Mesenchymal stem cell (in vitro differentiated cells and primary cell): ENCODE data around the gene ERBB4.
A peak's percentile ranks its signal among the peaks of the same experiment; 100 is the strongest.

ENCODE experiments used
- DNase-seq: peaks from one replicate; pipeline ENCODE4 v3.0.0-alpha.2; 2013
- H2AFZ ChIP-seq: one replicate; pipeline ENCODE4 v1.6.1; 2013; ENCODE audit warnings: low read depth, mild to moderate bottlenecking, control low read depth, inconsistent platforms, low read length, moderate library complexity
- H2AK5ac ChIP-seq: 2 replicates; pipeline ENCODE4 v1.6.1; 2013; ENCODE audit warnings: low read length, moderate library complexity, mild to moderate bottlenecking, inconsistent platforms; ENCODE audit not compliant: severe bottlenecking
- H2BK120ac ChIP-seq: one replicate; pipeline ENCODE4 v1.6.1; 2013; ENCODE audit warnings: low read depth, mild to moderate bottlenecking, inconsistent platforms, low read length, moderate library complexity
- H2BK12ac ChIP-seq, 2 experiments: one replicate each; pipeline ENCODE4 v1.6.1; 2013; ENCODE audit warnings: inconsistent platforms in 2 of 2, low read length in 2 of 2, mild to moderate bottlenecking in 2 of 2, moderate library complexity in 2 of 2, control low read depth in 1 of 2
- H2BK15ac ChIP-seq: one replicate; pipeline ENCODE4 v1.6.1; 2013; ENCODE audit warnings: mild to moderate bottlenecking, low read depth, inconsistent platforms; ENCODE audit not compliant: poor library complexity, severe bottlenecking
- H2BK5ac ChIP-seq: 2 replicates; pipeline ENCODE4 v1.6.1; 2013; ENCODE audit warnings: low read depth, mild to moderate bottlenecking, low read length, control low read depth, inconsistent platforms; ENCODE audit not compliant: poor library complexity, severe bottlenecking
- H3K14ac ChIP-seq, 2 experiments: one replicate each; pipeline ENCODE4 v1.6.1; 2013; ENCODE audit warnings: inconsistent platforms in 2 of 2, low read length in 2 of 2, control low read depth in 1 of 2, mild to moderate bottlenecking in 1 of 2, moderate library complexity in 1 of 2
- H3K18ac ChIP-seq, 2 experiments: one replicate each; pipeline ENCODE4 v1.6.1; 2013; ENCODE audit warnings: inconsistent platforms in 2 of 2, low read length in 2 of 2, control low read depth in 1 of 2, low read depth in 1 of 2, mild to moderate bottlenecking in 1 of 2
- H3K23ac ChIP-seq, 2 experiments: one replicate each; pipeline ENCODE4 v1.6.1; 2013; ENCODE audit warnings: inconsistent platforms in 2 of 2, low read length in 2 of 2, mild to moderate bottlenecking in 2 of 2, moderate library complexity in 2 of 2, control low read depth in 1 of 2
- H3K27ac ChIP-seq: 2 replicates; pipeline ENCODE4 v1.5.1; 2013; ENCODE audit warnings: mild to moderate bottlenecking, moderate library complexity, low read length, control low read depth, inconsistent platforms; ENCODE audit not compliant: poor library complexity, severe bottlenecking
- H3K27me3 ChIP-seq, 2 experiments: 2 replicates each; pipeline versions ENCODE4 v1.6.1 to v1.7.0; 2013; ENCODE audit warnings: low read length in 2 of 2, mild to moderate bottlenecking in 2 of 2, moderate library complexity in 2 of 2, control low read depth in 1 of 2, inconsistent platforms in 1 of 2; ENCODE audit not compliant: control insufficient read depth in 1 of 2, insufficient read depth in 1 of 2
- H3K36me3 ChIP-seq, 2 experiments: 2 replicates each; pipeline versions ENCODE4 v1.6.1 to v1.7.0; 2013; ENCODE audit warnings: low read length in 2 of 2, control low read depth in 1 of 2, inconsistent platforms in 1 of 2, low read depth in 1 of 2, mild to moderate bottlenecking in 1 of 2; ENCODE audit not compliant: insufficient read depth in 2 of 2, control insufficient read depth in 1 of 2
- H3K4ac ChIP-seq, 2 experiments: one replicate each; pipeline ENCODE4 v1.6.1; 2013; ENCODE audit warnings: inconsistent platforms in 2 of 2, low read length in 2 of 2, mild to moderate bottlenecking in 2 of 2, moderate library complexity in 2 of 2, control low read depth in 1 of 2, low read depth in 1 of 2
- H3K4me1 ChIP-seq: 2 replicates; pipeline ENCODE4 v1.6.1; 2013; ENCODE audit warnings: low read depth, low read length, control low read depth; ENCODE audit not compliant: control insufficient read depth, insufficient read depth
- H3K4me2 ChIP-seq: 2 replicates; pipeline ENCODE4 v1.6.1; 2013; ENCODE audit warnings: low read length, mild to moderate bottlenecking, inconsistent platforms; ENCODE audit not compliant: poor library complexity, severe bottlenecking
- H3K4me3 ChIP-seq, 2 experiments: 2 replicates each; pipeline versions ENCODE4 v1.5.1 to v1.7.0; 2013; ENCODE audit warnings: low read length in 2 of 2, mild to moderate bottlenecking in 2 of 2, control low read depth in 1 of 2, low read depth in 1 of 2; ENCODE audit not compliant: insufficient read depth in 1 of 2
- H3K79me1 ChIP-seq: replicated peaks from 2 replicates; pipeline ENCODE4 v1.6.1; 2013; ENCODE audit warnings: mild to moderate bottlenecking, control low read depth, low read length, inconsistent platforms; ENCODE audit not compliant: poor library complexity, severe bottlenecking
- H3K9ac ChIP-seq: 2 replicates; pipeline ENCODE4 v1.7.0; 2013; ENCODE audit warnings: mild to moderate bottlenecking, low read length, moderate library complexity
- H3K9me3 ChIP-seq: 2 replicates; pipeline ENCODE4 v1.7.0; 2013; ENCODE audit warnings: mild to moderate bottlenecking, low read length; ENCODE audit not compliant: control insufficient read depth
- H4K8ac ChIP-seq: one replicate; pipeline ENCODE4 v1.6.1; 2013; ENCODE audit warnings: inconsistent platforms, mild to moderate bottlenecking, low read length, moderate library complexity
- H4K91ac ChIP-seq: one replicate; pipeline ENCODE4 v1.6.1; 2013; ENCODE audit warnings: mild to moderate bottlenecking, low read length, inconsistent platforms
- WGBS: methylation state at CpG from one replicate; pipeline ENCODE4 v1.1.7; 2013; ENCODE audit warnings: mixed read lengths; 5-methylcytosine and 5-hydroxymethylcytosine counted together

ERBB4 gene

DNA sequence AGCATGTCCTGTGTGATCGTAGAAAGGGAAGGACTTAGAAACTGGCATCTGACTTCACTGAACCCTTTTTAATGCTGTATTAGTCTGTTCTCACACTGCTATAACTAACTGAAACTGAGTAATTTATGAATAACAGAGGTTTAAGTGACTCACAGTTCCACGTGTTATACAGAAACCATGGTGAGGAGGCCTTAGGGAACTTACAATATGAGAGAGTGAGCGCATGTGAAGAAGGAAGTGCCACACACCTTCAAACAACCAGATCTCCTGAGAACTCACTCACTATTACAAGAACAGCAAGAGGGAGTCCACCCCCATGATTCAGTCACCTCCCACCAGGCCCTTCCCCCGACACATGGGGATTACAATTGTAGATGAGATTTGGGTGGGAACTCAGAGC is 1170.9 kb downstream of the ERBB4 start:
- Histone ChIP-seq H2BK15ac (no peak overlapping the region), H4K91ac (no peak overlapping the region), H3K4me3 (no peak overlapping the region), H3K27ac (peak overlapping the region; percentile 11), H3K4me1 (peaks cover 2% of the 10 kb centered on the region), H3K18ac (no peak overlapping the region), H3K36me3 (no peaks in the 10 kb centered on the region), H3K9me3 (no peaks in the 10 kb centered on the region), H4K8ac (no peak overlapping the region), H3K79me1 (no peaks in the 10 kb centered on the region), H3K4ac (no peak overlapping the region), H3K27me3 (no peaks in the 10 kb centered on the region), H3K4me2 (no peak overlapping the region), H2BK12ac (no peak overlapping the region), H3K23ac (no peak overlapping the region), H2AK5ac (no peak overlapping the region), H3K9ac (no peak overlapping the region), H2BK5ac (no peak overlapping the region), H3K14ac (no peak overlapping the region), H2BK120ac (no peak overlapping the region), H2AFZ (no peak overlapping the region)
- 83% methylated on average over 1 of the region's 4 CpGs for WGBS
- no peak for DNase-seq

DNA sequence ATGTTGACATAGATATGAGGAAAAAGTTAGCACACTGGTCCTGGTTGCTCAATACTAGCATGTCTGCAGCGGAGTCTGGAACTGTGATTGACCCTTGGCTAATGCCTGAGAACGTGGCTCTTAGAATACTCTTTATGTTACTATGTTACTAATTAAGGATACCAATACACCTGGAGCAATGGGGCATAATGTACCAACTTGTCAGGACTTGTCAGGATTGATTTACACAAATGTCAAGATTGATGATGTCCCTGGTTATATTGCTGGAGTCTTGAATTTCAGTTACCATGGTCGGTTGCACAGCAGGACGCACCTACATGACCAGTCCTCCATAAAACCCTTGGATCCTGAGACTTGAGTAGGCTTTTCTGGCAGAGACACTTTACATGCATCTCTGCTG is 1171.3 kb downstream of the ERBB4 start:
- Histone ChIP-seq H4K91ac (no peak overlapping the region), H3K27ac (peak overlapping the region; percentile 11)

DNA sequence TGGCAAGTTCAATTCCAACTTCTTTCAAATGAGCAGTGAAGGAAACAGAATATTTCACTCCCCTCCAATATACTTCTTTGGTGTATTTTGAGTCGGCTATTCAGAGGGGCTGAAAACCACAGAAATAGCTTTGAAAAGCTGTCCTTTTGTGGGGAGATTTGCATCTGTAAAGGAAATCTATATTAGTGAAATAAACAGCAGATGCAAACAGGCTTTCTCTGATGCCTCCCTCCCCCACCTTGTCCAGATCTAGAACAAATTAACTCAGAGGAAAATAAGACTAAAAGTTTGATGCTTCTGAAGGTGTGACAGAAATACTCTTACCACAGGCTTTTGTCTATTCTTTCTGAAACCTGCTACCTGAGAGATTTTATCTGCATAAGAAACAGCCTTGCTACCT is 1173.7 kb downstream of the ERBB4 start:
- H3K23ac ChIP-seq, result no peak overlapping the region
- H2AFZ ChIP-seq, result no peak overlapping the region
- H2BK12ac ChIP-seq, result no peak overlapping the region
- H3K79me1 ChIP-seq, result no peaks in the 10 kb centered on the region
- H3K36me3 ChIP-seq, result no peaks in the 10 kb centered on the region
- no peak overlapping the region for H4K8ac ChIP-seq
- no peak overlapping the region for H2AK5ac ChIP-seq
- no peak overlapping the region for H3K18ac ChIP-seq
- H3K4me1 ChIP-seq, result peaks cover 2% of the 10 kb centered on the region
- no peak overlapping the region for H3K14ac ChIP-seq
- H3K4ac ChIP-seq, result no peak overlapping the region
- no peak for DNase-seq
- H2BK120ac ChIP-seq, result no peak overlapping the region
- H2BK15ac ChIP-seq, result no peak overlapping the region
- no CpG with 5 or more reads among the region's 1 CpG for WGBS
- no peak overlapping the region for H3K9ac ChIP-seq
- no peaks in the 10 kb centered on the region for H3K9me3 ChIP-seq
- no peak overlapping the region for H3K4me3 ChIP-seq
- H3K4me2 ChIP-seq, result no peak overlapping the region
- no peaks in the 10 kb centered on the region for H3K27me3 ChIP-seq
- no peak overlapping the region for H4K91ac ChIP-seq
- H3K27ac ChIP-seq, result no peak overlapping the region
- H2BK5ac ChIP-seq, result no peak overlapping the region

More for the DNA sequence above, 1171.3 kb downstream of the ERBB4 start:
- no peak overlapping the region for H2BK12ac ChIP-seq
- DNase-seq, result no peak
- H2BK15ac ChIP-seq, result no peak overlapping the region
- 84% methylated on average over 2 of the region's 4 CpGs for WGBS
- no peak overlapping the region for H3K18ac ChIP-seq
- no peak overlapping the region for H3K4ac ChIP-seq
- no peak overlapping the region for H4K8ac ChIP-seq
- no peak overlapping the region for H3K14ac ChIP-seq
- no peak overlapping the region for H3K4me3 ChIP-seq
- no peak overlapping the region for H3K9ac ChIP-seq
- peak overlapping the region; percentile 24 for H2AK5ac ChIP-seq
- H3K4me1 ChIP-seq, result peaks cover 2% of the 10 kb centered on the region
- no peak overlapping the region for H2BK5ac ChIP-seq
- H3K79me1 ChIP-seq, result no peaks in the 10 kb centered on the region
- no peaks in the 10 kb centered on the region for H3K9me3 ChIP-seq
- H3K4me2 ChIP-seq, result no peak overlapping the region
- H3K23ac ChIP-seq, result no peak overlapping the region
- H3K36me3 ChIP-seq, result no peaks in the 10 kb centered on the region
- no peaks in the 10 kb centered on the region for H3K27me3 ChIP-seq
- no peak overlapping the region for H2BK120ac ChIP-seq
- H2AFZ ChIP-seq, result no peak overlapping the region

DNA sequence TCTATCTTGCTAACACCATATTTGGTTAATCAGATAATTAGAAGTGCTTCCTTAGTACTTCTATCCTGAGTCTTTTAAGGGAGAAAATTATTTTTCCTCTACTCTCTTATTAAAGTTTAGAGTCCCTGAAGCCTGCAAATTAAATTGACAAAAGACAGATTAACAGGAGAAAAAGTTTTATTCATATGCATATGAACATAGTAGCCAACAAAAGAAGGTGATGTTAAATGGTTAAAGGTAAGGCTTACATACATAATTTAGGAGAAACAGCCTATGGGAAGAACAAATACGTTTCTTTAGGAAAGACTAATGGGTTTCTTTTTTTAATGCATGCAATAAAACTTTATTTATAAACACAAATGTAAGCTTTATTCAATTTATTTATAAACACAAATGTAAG is 1177.2 kb downstream of the ERBB4 start:
- H3K27me3 ChIP-seq, result no peaks in the 10 kb centered on the region
- no peaks in the 10 kb centered on the region for H3K4me1 ChIP-seq
- no peak overlapping the region for H3K18ac ChIP-seq
- WGBS, result no CpG with 5 or more reads among the region's 1 CpG
- no peaks in the 10 kb centered on the region for H3K36me3 ChIP-seq
- H4K8ac ChIP-seq, result no peak overlapping the region
- H2AFZ ChIP-seq, result no peak overlapping the region
- H2BK12ac ChIP-seq, result no peak overlapping the region
- H3K27ac ChIP-seq, result no peak overlapping the region
- H3K4me3 ChIP-seq, result no peak overlapping the region
- H2AK5ac ChIP-seq, result no peak overlapping the region
- H3K9me3 ChIP-seq, result no peaks in the 10 kb centered on the region
- no peak overlapping the region for H3K14ac ChIP-seq
- no peak overlapping the region for H3K23ac ChIP-seq
- DNase-seq, result no peak
- H3K79me1 ChIP-seq, result no peaks in the 10 kb centered on the region
- no peak overlapping the region for H2BK5ac ChIP-seq
- H4K91ac ChIP-seq, result no peak overlapping the region
- no peak overlapping the region for H2BK15ac ChIP-seq
- no peak overlapping the region for H3K4ac ChIP-seq
- no peak overlapping the region for H3K9ac ChIP-seq
- H3K4me2 ChIP-seq, result no peak overlapping the region
- H2BK120ac ChIP-seq, result no peak overlapping the region
